Stimulated activated CD8-positive, alpha-beta memory T cell treated with anti-CD3 and anti-CD28 coated beads, Interleukin-2, amount 100 ng/mL, for 1 hour (primary cell): ENCODE data around the gene KMT5B.

Source experiments
- DNase-seq, 2 donors: peaks; one replicate each; pipeline ENCODE4 v3.0.0-alpha.2; 2020; ENCODE audit warnings: low read depth in 2 of 2

The KMT5B gene

GRCh38 chr11:68216171-68216938, 3.3 kb upstream of the KMT5B start:
- DNase-seq, result no peak

- DNase-seq, result no peak
Observed at GRCh38 chr11:68215524-68216170, 2.6 kb upstream of the KMT5B start.

- no peak for DNase-seq
Observed at GRCh38 chr11:68215087-68215445, 2.0 kb upstream of the KMT5B start.

GRCh38 chr11:68214173-68215086, 1.3 kb upstream of the KMT5B start:
- no peak for DNase-seq

GRCh38 chr11:68213555-68214172, 568 bp upstream of the KMT5B start:
- DNase-seq, result peak; percentile 52 to 71

- DNase-seq, result peak; percentile 16 to 25
Observed at GRCh38 chr11:68212421-68213134, 518 bp downstream of the KMT5B start.

- DNase-seq, result no peak
Observed at GRCh38 chr11:68211546-68211945, 1.6 kb downstream of the KMT5B start.

- no peak for DNase-seq
Observed at GRCh38 chr11:68206211-68206610, 6.9 kb downstream of the KMT5B start.

GRCh38 chr11:68204402-68204801, 8.7 kb downstream of the KMT5B start:
- DNase-seq, result no peak

GRCh38 chr11:68202165-68202564, 10.9 kb downstream of the KMT5B start:
- no peak for DNase-seq

- DNase-seq, result no peak
Observed at GRCh38 chr11:68201492-68201891, 11.6 kb downstream of the KMT5B start.

- DNase-seq, result no peak
Observed at GRCh38 chr11:68200639-68201038, 12.5 kb downstream of the KMT5B start.

GRCh38 chr11:68199295-68199987, 13.7 kb downstream of the KMT5B start:
- DNase-seq, result no peak

GRCh38 chr11:68196219-68196618, 16.9 kb downstream of the KMT5B start:
- DNase-seq, result no peak

GRCh38 chr11:68194675-68195294, 18.3 kb downstream of the KMT5B start:
- DNase-seq, result no peak

- DNase-seq, result no peak
Observed at GRCh38 chr11:68193018-68193417, 20.1 kb downstream of the KMT5B start.

- no peak for DNase-seq
Observed at GRCh38 chr11:68191661-68192579, 21.2 kb downstream of the KMT5B start.

- DNase-seq, result no peak
Observed at GRCh38 chr11:68189888-68190287, 23.2 kb downstream of the KMT5B start.

GRCh38 chr11:68189082-68189481, 24.0 kb downstream of the KMT5B start:
- no peak for DNase-seq
